ENCODE data around the gene DMKN. TPM values are rescaled to one million over a fixed set of nuclear protein-coding genes. Genes with fewer than 3 reads are reported as not detected.

The DMKN gene
- polyA plus RNA-seq, 4 donors, result 76.2 to 91.6 (median 82.7) TPM

DNA sequence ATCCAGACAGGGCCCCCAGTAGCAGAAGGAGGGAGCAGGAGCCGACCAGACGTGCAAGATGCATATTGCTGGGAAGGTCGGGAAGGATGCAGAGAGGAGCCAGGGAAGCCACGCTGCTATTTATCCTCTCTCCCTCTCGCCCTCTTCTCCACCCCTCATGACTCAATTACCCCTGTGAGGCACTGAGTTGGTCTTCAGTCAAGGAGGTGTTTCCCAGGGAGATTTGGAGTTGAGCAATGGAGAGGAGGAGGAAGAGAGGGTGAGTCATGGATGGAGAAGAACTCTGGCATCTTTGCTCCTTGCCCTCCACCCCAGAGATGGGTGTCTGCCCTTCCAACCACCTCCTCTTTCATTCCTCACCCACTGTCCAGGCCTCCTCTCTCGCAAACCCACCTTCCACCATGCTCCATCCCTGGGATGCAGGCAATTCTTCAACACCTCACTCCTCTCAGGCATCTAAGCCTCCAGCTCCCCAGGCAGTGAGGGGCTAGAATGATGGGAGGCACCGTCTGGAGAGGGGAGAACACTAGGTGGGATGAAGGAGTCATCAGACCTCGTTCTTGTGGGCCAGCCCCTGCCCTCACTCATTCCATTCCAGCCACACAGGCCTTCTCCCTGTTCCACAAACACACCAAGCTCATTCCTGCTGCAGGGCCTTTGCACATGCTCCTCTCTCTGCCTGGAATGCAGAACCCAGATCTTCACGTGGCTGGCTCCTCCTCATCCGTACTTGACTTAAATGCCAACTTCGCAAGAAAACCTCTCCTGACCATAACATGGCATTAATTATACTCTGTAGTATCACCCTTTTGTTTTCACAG, 15.0 kb upstream of the DMKN start, which contains the start of gene SBSN:
Gene SBSN (minus strand): TSS at position 94 of the 821 bp plus-strand sequence. CDS start 30 bp downstream, at position 64.
- DNase-seq (ENCODE audit: low read depth in 4 of 4, low spot score in 3 of 4), result no peak

DNA sequence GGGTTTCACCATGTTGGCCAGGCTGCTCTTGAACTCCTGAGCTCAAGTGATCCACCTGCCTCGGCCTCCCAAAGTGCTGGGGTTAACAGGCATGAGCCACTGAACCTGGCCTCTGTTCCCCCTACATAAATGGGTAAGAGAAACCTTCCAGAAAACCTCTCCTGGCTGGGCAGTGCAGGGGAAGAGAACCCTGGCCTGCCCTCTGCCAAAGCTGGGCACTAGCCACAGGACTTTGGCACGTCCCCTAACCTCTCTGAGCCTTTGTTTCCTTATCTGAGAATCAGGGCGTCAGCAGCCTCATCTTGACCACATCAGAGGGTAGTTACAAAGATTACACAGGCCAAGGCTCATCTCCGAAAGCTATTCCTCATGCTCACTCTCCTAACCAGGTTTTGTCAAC, 12.4 kb upstream of the DMKN start:
- no peak for DNase-seq (ENCODE audit: low read depth in 4 of 4, low spot score in 3 of 4)

DNA sequence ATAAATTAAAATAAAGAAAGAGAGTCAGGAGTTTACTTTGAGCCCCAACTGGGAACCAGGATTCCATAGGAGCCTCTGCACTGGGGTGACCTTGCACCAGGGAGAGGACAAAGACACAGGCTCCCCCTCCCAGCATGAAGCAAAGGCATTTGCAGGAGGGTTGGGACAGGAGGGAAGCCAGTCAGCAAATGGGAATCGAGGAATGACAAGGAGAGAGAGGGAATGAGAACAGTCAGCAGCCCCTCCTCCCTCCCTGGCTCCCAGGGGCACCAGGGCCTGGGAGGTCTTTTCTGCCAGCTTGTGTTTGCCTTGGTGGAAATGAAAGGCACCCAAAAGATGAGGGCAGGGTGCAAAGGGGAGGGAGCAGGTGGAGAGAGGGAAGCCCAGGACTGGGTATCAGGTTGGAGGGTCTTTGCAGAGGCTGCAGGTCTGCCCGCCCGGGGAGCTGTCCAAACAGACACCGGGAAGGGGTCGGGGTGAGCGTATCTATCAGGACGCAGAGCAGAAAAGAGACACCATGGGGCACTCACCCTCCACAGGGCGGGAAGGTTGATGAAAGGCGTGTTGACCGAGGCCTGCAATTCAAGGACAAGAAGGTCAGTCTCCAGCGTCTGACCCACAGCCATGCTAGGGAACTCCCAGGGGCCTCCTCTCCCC, 10.9 kb upstream of the DMKN start:
- no peak for DNase-seq (ENCODE audit: low read depth in 4 of 4, low spot score in 3 of 4)

DNA sequence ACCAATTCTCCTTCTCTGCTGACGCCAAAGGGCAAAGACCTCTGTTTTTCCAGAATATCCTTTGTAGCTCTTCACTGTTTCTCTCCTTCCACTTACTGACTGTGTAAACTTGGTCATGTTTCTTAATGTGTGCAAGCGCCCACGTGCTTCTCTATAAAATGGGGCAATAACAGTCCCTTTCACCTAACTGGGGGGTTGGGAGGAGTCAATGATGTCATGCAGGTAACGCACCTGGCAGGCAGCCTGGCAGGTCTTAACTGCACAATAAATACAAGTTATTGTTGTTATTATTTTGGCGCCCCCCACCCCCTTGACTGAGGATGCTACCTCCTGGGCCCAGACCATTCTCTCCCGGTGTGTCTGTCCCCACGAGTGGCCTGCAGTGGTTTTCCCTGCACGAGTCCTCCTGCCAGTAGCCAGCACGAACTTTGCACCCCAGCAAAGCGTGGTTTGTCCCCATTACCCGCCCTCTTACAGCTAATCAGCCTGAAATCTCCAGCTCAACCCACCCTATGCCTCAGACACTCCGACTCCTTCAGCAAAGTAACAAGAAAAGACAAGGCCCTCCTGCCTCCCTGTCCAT, 9.4 kb upstream of the DMKN start:
- no peak for DNase-seq (ENCODE audit: low read depth in 4 of 4, low spot score in 3 of 4)

DNA sequence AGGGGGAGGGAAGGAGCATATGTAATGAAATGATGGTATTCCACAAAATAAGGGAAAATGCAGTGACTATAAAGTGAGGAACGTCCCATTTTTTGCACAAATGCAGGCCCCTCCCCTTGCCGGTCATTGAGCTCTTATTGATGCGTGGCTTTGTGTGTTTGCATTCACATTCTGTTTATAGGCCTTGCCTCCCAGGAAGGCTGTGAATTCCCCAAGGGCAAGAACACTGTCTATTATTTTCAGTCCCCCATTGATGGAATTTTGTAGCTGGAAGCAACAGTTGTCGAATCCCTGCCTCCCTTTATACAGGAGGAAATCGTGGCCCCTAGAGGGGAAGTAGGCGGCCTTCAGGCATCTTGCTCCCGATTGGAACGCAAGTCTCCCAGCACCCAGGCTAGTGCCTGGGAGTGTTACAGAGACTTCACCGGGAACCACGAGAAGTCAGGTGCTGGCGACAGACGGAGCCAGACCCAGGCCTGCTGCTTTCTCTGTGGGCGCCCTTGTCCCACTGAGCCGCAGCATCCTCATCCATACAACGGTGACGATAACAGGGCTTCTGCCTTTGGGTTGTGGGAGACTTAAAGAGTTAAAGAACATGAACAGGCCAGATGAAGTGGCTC, 7.8 kb upstream of the DMKN start:
- DNase-seq (ENCODE audit: low read depth in 4 of 4, low spot score in 3 of 4), result no peak

DNA sequence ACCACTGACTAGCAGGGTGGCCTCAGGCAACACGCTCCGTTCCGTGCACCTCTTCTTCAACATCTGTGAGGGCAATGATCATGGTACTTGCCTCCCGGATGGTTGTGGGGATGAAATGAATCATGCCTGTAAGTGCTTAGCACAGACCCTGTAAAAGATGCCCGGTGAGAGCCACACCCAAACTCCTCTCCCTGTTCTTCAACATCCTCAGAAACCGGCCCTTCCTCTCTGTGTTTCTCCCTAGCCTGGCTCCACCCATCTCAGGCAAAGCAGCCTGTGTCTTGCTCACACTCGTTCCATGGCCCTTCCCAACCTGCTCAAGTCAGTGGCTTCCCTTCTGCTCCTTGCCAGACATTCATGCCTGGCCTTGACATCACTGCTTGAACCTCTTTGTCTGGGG, 5.8 kb upstream of the DMKN start:
- DNase-seq (ENCODE audit: low read depth in 4 of 4, low spot score in 3 of 4), result no peak

DNA sequence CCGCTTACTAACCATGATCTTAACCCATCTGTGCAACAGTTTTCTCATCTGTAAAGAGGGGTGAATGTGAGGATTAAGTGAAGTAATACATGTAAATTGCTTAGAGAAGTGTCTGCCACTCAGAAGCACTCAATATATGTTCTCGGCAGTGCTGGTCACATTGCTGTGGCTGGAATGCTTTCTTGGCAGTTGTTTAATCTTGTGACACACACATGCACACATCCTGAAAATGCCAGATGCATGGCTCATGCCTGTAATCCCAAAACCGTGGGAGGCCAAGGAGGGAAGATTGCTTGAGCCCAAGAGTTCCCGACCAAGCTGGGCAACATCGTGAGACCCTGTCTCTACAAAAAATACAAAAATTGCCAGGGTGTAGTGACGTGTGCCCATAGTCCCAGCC, 4.9 kb upstream of the DMKN start:
- DNase-seq (ENCODE audit: low read depth in 4 of 4, low spot score in 3 of 4), result no peak

DNA sequence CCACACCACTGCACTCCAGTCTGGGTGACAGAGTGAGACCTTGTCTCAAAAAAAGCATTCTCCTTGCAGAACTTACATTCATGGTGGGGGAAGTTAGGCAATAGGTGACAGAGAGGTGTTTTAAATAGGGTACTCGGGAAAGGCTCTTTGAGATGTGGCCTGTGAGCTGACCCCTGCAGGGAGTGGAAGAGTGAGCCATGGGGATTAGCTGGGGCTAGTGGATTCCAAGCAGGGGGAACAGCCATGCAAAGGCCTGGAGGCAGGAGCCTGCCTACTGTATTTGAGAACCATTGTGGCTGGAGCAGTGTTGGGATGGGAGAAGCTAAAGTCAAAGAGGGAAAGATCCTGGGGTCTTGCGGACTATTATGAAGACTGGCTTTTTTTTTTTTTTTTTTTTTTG, 3.9 kb upstream of the DMKN start:
- no peak for DNase-seq (ENCODE audit: low read depth in 4 of 4, low spot score in 3 of 4)

DNA sequence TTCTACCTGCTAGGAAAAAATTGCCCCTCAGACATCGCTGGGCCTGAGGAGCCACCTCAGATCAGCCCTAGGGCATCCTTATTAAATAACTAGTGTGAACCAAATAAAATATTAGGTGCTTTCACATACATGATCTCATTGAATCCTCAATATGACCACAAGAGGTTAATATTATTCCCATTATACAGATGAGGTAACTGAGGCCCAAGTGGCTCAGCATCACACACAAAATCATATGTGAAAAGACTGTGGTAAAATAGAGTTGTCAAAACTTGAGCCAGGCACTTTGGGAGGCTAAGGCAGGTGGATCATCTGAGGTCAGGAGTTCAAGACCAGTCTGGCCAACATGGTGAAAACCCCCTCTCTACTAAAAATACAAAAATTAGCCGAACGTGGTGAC, 2.9 kb upstream of the DMKN start:
- no peak for DNase-seq (ENCODE audit: low read depth in 4 of 4, low spot score in 3 of 4)

DNA sequence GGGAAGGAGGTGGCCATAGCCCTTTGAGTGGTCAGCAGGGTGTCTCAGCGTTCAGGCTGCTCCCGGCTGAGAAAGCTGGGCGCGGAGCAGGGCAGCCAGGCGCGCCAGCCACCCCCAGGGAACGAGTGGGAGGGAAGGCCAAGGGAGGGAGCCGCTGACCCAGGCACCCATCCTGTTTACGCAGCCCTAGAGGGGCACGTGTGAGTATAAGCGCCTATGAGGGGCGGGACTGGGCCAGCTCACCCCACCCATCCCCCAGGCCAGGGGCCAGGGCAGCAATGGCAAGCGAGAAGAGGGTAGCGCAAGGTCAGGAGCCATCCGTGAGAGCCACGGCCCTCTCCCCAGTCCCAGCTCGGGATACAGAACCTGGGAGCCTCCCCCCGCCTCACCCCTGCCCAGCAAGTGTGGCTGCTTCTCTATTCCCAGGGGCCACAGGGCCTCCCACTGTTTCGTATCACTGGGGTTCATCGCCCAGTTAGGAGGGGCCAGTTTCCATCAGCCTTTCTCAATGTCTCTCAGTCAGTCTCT, 897 bp upstream of the DMKN start:
- no peak for DNase-seq (ENCODE audit: low read depth in 4 of 4, low spot score in 3 of 4)

DNA sequence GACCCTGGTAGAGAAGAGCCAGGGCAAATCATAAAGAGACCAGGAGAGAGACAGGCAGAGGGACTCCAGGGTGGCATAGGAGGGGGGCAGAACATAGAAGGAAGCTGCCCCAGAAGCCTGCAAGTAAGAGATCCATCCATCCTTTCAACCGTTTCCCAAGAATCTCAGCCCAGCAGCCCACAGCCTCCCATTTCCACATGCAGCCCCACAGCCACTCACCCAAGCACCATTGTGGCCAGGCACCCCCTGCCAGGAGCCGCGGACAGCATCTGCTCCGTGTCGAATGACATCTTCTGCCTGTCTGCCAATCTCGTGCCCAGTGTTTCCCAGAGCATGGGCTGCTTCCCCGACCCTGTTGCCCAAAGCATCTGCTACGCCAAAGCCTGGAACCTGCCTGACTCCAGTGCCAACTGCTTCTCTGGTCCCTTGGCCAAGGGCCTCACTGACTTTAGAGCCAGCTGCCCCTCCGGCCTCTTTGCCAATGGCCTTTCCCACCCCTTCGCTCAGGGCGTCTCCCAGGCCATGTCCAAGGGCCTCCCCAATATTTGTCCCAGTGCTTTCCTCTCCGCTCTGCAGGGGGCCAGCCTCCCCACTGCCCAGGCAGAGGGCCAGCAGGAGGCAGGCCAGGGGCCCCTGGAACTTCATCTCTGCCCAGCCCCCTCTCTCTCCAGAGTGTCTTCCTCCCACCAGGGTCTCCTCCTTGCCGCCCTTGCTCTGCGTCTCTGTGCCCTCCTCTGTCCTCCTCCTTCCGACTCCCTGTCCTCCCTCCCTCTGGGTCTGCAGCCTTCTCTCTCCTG, 420 bp downstream of the DMKN start:
- DNase-seq (ENCODE audit: low read depth in 4 of 4, low spot score in 3 of 4), result no peak

DNA sequence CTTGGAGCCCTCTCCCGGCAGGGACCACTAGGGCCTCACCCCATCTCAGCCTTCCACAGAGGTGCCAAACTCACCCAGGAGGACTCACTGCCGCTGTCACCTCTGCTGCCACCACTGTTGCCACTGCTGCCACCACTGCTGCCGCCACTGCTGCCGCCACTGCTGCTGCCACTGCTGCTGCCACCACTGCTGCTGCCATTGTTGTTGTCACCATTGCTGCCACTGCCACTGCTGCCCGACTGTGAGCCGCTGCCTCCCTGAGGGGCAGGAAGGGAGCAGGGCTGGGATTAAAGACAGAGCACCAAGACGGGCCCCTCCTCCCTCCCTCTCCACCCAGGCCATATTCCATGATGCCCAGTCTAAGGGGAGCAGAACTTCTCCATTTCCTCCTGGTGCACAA, 2.1 kb downstream of the DMKN start:
- no peak for DNase-seq (ENCODE audit: low read depth in 4 of 4, low spot score in 3 of 4)

DNA sequence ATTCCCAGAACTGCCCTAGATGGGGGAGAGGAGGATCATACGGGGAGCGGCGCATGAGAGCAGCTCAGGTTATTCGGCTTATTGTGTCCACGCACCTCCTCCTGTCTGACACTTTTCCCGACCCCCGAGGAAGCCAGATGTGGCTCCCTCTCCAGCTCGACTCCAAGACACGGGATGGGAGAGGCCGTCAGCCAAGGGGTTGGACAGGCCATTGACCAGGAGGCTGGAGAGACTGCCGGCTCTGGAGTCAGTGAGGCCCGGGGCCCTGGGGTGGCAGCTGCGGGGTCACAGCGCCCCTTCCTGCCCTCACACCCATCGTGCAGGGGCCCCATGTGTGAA, 2.9 kb downstream of the DMKN start:
- no peak for DNase-seq (ENCODE audit: low read depth in 4 of 4, low spot score in 3 of 4)

DNA sequence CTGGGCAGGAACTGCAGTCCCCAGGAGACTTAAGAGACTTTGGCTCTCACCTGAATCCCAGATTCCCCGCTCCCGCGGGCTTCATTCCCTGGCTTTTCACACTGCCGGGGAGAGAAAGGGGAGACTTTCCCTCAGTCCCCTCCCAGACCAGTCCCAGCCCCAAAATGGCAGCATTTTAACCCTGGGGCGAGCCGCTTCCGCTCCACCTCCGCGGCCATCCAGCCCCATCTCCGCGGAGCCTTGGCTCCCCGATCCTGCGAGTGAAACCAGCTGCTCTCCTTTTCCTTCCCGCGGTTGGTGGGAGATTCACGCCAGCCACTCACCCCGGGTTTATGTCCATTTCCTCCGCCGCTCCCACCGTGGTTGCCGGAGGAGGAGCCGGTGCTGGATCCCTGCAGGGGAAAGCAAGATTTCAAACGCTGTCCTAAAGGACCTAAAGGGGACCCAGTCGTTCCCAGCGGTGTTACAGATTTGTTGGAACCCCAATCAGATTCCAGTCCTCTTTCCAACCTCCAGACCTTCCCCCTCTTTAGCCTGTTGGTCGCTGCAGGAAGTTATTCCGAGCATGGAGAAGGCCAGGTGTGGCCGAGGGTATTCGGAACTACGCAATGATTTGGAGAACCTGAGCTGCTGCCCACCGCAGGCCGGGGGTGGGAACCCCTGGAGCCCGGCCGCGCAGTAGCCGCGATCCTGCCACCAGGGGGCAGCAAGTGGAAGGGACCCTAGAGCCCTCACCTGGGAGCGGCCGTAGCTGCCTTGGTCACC, 3.4 kb downstream of the DMKN start:
- DNase-seq (ENCODE audit: low read depth in 4 of 4, low spot score in 3 of 4), result peak; percentile 75 to 84 (median 82)

DNA sequence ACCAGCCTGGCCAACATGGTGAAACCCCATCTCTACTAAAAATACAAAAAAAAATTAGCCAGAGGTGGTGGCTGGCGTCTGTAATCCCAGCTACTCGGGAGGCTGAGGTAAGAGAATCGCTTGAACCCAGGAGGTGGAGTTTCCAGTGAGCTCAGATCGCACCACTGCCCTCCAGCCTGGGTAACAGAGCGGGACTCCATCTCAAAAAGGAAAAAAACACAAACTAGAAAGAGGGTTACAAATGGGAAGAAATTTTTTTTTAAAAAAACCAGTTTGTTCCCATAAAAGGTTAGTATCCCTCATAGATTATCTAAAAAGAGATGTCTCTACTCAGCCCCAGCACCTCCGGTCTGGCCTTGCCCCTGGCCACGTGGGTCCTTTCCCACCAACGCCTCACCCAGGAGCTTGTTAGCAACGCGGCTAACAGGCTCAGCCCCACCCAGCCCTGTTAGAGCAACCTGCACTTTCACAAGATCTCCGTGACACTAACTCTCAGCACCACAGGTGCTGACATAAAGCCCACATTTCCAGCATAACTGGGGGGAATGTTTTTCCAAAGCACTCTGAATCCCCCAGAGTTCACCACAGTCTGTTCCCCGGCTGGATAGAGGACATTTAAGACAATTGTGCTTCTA, 4.3 kb downstream of the DMKN start:
- peak in 1 of 4 donors; percentile 12 for DNase-seq (ENCODE audit: low read depth in 4 of 4, low spot score in 3 of 4)

DNA sequence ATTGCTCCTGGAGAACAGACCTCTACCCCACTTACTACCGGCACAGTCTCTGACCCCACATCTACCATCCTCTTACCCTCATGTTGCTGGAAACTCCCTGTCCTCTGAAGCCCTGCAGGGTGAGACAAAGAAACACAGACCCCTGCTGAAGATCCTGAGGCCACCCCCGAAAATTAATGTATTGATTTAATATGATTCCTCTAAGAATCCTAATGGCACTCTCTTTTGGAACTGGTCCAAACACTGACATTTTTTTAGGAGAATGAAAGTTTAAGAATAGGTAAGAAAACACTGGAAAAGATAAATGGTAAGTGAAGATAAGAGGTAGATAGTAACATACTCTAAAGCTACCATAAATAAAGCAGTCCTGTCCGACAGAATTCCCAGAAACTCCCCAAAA, 5.3 kb downstream of the DMKN start:
- DNase-seq (ENCODE audit: low read depth in 4 of 4, low spot score in 3 of 4), result no peak

DNA sequence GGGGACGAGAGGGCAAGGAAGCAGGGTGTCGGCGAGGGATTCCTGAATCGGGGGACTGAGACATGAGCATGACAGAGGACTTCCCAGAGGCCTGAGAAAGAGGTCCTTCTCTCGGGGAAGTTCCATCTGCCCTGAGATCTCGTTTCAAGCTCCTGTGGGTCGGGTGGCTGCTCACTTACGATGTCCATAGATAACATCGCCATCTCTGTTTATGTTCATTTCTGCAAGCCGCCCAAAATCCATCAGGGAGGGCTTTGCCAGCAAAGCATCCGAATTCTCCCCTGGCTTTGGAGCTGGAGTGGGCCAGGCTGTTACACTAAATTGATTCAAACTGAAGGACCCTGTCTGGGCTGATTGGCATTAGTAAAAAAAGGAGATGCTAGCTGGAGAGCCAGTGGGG, 5.9 kb downstream of the DMKN start:
- no peak for DNase-seq (ENCODE audit: low read depth in 4 of 4, low spot score in 3 of 4)

DNA sequence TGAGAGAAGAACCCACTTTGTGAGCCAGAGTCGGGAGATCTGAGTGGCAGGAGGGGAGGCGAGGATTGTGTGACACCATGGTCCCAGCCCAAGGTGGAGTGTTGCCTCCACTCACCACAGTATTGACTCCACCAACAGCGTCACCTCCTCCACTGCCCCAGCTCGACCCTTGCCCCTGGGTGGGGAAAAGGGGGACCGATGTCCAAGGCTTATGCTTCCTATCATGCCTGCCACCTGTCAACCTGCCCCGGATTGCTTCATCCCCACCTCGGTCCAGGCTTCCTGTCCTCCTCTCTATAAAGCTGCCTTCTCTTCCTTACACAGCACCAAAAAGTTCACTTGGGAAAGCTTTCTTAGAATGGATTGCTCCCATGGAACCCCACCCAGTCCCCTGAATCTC, 7.4 kb downstream of the DMKN start:
- DNase-seq (ENCODE audit: low read depth in 4 of 4, low spot score in 3 of 4), result no peak

DNA sequence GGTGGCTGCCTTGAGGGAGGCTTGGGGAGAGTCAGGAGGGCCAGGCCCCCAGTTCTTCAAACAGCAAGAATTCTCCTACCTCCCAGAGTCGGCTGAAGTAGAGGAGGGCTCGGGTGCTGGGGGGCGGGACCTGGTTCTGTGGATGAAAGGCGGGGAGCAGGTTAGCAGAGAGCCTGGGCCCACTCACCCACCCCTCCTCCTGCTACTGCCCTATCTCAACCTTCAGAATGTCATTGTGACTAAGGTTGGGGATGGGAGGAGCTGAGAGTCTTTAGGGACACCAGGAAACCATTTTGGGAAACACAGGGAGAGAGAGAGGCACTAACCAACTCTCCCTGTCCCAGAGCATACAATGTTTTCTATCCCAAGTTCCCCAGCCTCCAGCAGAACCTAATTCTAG, 10.7 kb downstream of the DMKN start:
- DNase-seq (ENCODE audit: low read depth in 4 of 4, low spot score in 3 of 4), result no peak

All from right renal pelvis (tissue), 4 donors.